Liver (tissue), 9 donors: ENCODE measurements around the gene FAM227B. TPM values are rescaled to one million over a fixed set of nuclear protein-coding genes. Genes with fewer than 3 reads are reported as not detected.

ENCODE experiments used
- DNase-seq: peaks from one replicate; pipeline ENCODE4 v3.0.0-alpha.2; 2017; ENCODE audit warnings: low spot score
- H3K27ac ChIP-seq, 2 donors: one replicate each; pipeline ENCODE4 v1.7.0; 2013; ENCODE audit warnings: inconsistent platforms in 2 of 2, low read length in 2 of 2, control low read depth in 1 of 2, low read depth in 1 of 2, mild to moderate bottlenecking in 1 of 2
- H3K27me3 ChIP-seq, 4 donors: one replicate each; pipeline versions ENCODE4 v1.6.1 to v1.7.0; 2013; ENCODE audit warnings: low read length in 3 of 4, inconsistent platforms in 1 of 4, mild to moderate bottlenecking in 1 of 4, moderate library complexity in 1 of 4; ENCODE audit not compliant: control insufficient read depth in 4 of 4, insufficient read depth in 4 of 4
- H3K36me3 ChIP-seq, 4 donors: one replicate each; pipeline versions ENCODE4 v1.6.1 to v1.7.0; 2013; ENCODE audit warnings: low read length in 3 of 4, mild to moderate bottlenecking in 3 of 4, low read depth in 1 of 4, moderate library complexity in 1 of 4; ENCODE audit not compliant: control insufficient read depth in 4 of 4, insufficient read depth in 3 of 4
- H3K4me1 ChIP-seq, 4 donors: one replicate each; pipeline versions ENCODE4 v1.6.1 to v1.7.0; 2013; ENCODE audit warnings: low read length in 3 of 4, mild to moderate bottlenecking in 3 of 4, moderate library complexity in 1 of 4; ENCODE audit not compliant: control insufficient read depth in 4 of 4, insufficient read depth in 4 of 4
- H3K4me3 ChIP-seq, 3 donors: one replicate each; pipeline versions ENCODE4 v1.6.1 to v1.7.0; 2013; ENCODE audit warnings: low read length in 3 of 3, control low read depth in 1 of 3, low read depth in 1 of 3, mild to moderate bottlenecking in 1 of 3
- H3K9ac ChIP-seq, 2 donors: one replicate each; pipeline ENCODE4 v1.7.0; 2013; ENCODE audit warnings: low read length in 2 of 2, mild to moderate bottlenecking in 2 of 2, moderate library complexity in 2 of 2, control low read depth in 1 of 2, low read depth in 1 of 2
- H3K9me3 ChIP-seq, 4 donors: one replicate each; pipeline versions ENCODE4 v1.6.1 to v1.7.0; 2013; ENCODE audit warnings: low read length in 3 of 4; ENCODE audit not compliant: control insufficient read depth in 4 of 4
- FOXA1 ChIP-seq: IDR thresholded peaks from 2 replicates; pipeline ENCODE4 v1.6.1; 2016; ENCODE audit warnings: antibody characterized with exemption
- FOXA2 ChIP-seq: IDR thresholded peaks from 2 replicates; pipeline ENCODE4 v1.6.1; 2016; ENCODE audit warnings: antibody characterized with exemption
- HNF4A ChIP-seq, 2 donors: conservative IDR thresholded peaks; 2 replicates each; pipeline ENCODE4 v1.6.1; 2016; ENCODE audit warnings: antibody characterized with exemption in 2 of 2, mild to moderate bottlenecking in 2 of 2
- JUND ChIP-seq, 2 donors: IDR thresholded peaks; 2 replicates each; pipeline ENCODE4 v1.6.1; 2016; ENCODE audit warnings: antibody characterized with exemption in 2 of 2
- NR2F2 ChIP-seq: IDR thresholded peaks from 2 replicates; pipeline ENCODE4 v1.6.1; 2016; ENCODE audit warnings: antibody characterized with exemption
- RAD21 ChIP-seq, 2 donors: IDR thresholded peaks; 2 replicates each; pipeline ENCODE4 v1.6.1; 2016; ENCODE audit warnings: antibody characterized with exemption in 2 of 2, mild to moderate bottlenecking in 2 of 2
- REST ChIP-seq: IDR thresholded peaks from 2 replicates; pipeline ENCODE4 v1.6.1; 2016; ENCODE audit warnings: antibody characterized with exemption, mild to moderate bottlenecking
- RXRA ChIP-seq, 2 donors: IDR thresholded peaks; 2 replicates each; pipeline ENCODE4 v1.6.1; 2017 to 2018; ENCODE audit warnings: antibody characterized with exemption in 2 of 2, mild to moderate bottlenecking in 1 of 2
- SP1 ChIP-seq: IDR thresholded peaks from 2 replicates; pipeline ENCODE4 v1.6.1; 2018; ENCODE audit warnings: antibody characterized with exemption, mild to moderate bottlenecking
- YY1 ChIP-seq: IDR thresholded peaks from 2 replicates; pipeline ENCODE4 v1.6.1; 2016; ENCODE audit warnings: antibody characterized with exemption, mild to moderate bottlenecking
- WGBS: extraction: QIAGEN DNeasy Blood & Tissue Kit; methylation state at CpG from one replicate; pipeline ENCODE4 v1.1.7; 2013; 5-methylcytosine and 5-hydroxymethylcytosine counted together
- polyA plus RNA-seq, 2 donors: library from polyadenylated mRNA; stranded (reverse) in 1 of 2; unstranded in 1 of 2; fragments of 200-250 nt in 1 of 2; fragments of >200 nt in 1 of 2; fragmentation: Nextera tagmentation in 1 of 2; extraction: Ambion mirVana in 1 of 2; gene quantifications; one replicate each; pipeline versions ENCODE4 v1.2.1 to v1.2.3, GENCODE V29; 2013 to 2015
- total RNA-seq, 2 donors: library from RNA; depleted of rRNA; stranded (reverse); fragments of >200 nt; gene quantifications; one replicate each; pipeline ENCODE4 v1.2.3, GENCODE V29; 2014
- TF ChIP-seq, protein P1 (sequence below): IDR thresholded peaks from 2 replicates; pipeline ENCODE4 v1.6.1; 2016; ENCODE audit warnings: antibody characterized with exemption
- TF ChIP-seq, protein P2 (sequence below): IDR thresholded peaks from 2 replicates; pipeline ENCODE4 v1.6.1; 2016; ENCODE audit warnings: antibody characterized with exemption
- TF ChIP-seq, protein P3 (sequence below): IDR thresholded peaks from 2 replicates; pipeline ENCODE4 v1.6.1; 2016; ENCODE audit warnings: antibody characterized with exemption
- TF ChIP-seq, protein P4 (sequence below): fragments of 150-350 bp; IDR thresholded peaks from 2 replicates; pipeline ENCODE4 v1.5.1; 2017; ENCODE audit warnings: improper control_type of control experiment, low read depth, low read length; ENCODE audit not compliant: missing input control
- donor health status: healthy.
- donor health status: healthy.
- donor health status: healthy.
- donor health status: healthy.
- donor health status: healthy.

FAM227B gene
- total and polyA plus RNA-seq, 4 donors = 1.3 to 5.1 (median 3.8) TPM

- Histone ChIP-seq H3K4me3 (no peak overlapping the region), H3K9ac (no peak overlapping the region), H3K4me1 (peaks cover 0 to 7% (median 2%) of the 10 kb centered on the region in 4 donors), H3K36me3 (no peaks in the 10 kb centered on the region), H3K27me3 (no peaks in the 10 kb centered on the region), H3K27ac (no peak overlapping the region), H3K9me3 (peaks cover 5 to 19% (median 12%) of the 10 kb centered on the region in 4 donors)
- TF ChIP-seq RAD21 (IDR thresholded peaks at IDR 0.05) (no peak), JUND (IDR thresholded peaks at IDR 0.05) (no peak), NR2F2 (no peak)
- TF ChIP-seq, protein P1, sequence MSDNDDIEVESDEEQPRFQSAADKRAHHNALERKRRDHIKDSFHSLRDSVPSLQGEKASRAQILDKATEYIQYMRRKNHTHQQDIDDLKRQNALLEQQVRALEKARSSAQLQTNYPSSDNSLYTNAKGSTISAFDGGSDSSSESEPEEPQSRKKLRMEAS = no peak
- 96% methylated on average over 1 of the region's 1 CpG for WGBS
- no peak for DNase-seq
Measured at GRCh38 chr15:49649987-49650386, 29.4 kb upstream of the FAM227B start.

- Histone ChIP-seq H3K27ac (no peak overlapping the region), H3K36me3 (no peaks in the 10 kb centered on the region), H3K4me3 (no peak overlapping the region), H3K4me1 (peaks cover 0 to 10% (median 5%) of the 10 kb centered on the region in 4 donors), H3K9me3 (peaks cover 0 to under 1% (median 0%) of the 10 kb centered on the region in 4 donors), H3K27me3 (no peaks in the 10 kb centered on the region), H3K9ac (no peak overlapping the region)
- WGBS = 99% methylated on average over 2 of the region's 2 CpGs
- no peak for DNase-seq
- TF ChIP-seq, protein P2, sequence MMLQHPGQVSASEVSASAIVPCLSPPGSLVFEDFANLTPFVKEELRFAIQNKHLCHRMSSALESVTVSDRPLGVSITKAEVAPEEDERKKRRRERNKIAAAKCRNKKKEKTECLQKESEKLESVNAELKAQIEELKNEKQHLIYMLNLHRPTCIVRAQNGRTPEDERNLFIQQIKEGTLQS = no peak
- no peak for TF ChIP-seq SP1
- TF ChIP-seq, protein P1 = no peak
- TF ChIP-seq HNF4A (conservative IDR thresholded peaks at IDR 0.05) = no peak
- TF ChIP-seq FOXA2 = no peak
- TF ChIP-seq, protein P3, sequence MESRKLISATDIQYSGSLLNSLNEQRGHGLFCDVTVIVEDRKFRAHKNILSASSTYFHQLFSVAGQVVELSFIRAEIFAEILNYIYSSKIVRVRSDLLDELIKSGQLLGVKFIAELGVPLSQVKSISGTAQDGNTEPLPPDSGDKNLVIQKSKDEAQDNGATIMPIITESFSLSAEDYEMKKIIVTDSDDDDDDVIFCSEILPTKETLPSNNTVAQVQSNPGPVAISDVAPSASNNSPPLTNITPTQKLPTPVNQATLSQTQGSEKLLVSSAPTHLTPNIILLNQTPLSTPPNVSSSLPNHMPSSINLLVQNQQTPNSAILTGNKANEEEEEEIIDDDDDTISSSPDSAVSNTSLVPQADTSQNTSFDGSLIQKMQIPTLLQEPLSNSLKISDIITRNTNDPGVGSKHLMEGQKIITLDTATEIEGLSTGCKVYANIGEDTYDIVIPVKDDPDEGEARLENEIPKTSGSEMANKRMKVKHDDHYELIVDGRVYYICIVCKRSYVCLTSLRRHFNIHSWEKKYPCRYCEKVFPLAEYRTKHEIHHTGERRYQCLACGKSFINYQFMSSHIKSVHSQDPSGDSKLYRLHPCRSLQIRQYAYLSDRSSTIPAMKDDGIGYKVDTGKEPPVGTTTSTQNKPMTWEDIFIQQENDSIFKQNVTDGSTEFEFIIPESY = no peak
- TF ChIP-seq RXRA (IDR thresholded peaks at IDR 0.05) = no peak
- no peak for TF ChIP-seq RAD21 (IDR thresholded peaks at IDR 0.05)
- TF ChIP-seq NR2F2 = no peak
- TF ChIP-seq, protein P4, sequence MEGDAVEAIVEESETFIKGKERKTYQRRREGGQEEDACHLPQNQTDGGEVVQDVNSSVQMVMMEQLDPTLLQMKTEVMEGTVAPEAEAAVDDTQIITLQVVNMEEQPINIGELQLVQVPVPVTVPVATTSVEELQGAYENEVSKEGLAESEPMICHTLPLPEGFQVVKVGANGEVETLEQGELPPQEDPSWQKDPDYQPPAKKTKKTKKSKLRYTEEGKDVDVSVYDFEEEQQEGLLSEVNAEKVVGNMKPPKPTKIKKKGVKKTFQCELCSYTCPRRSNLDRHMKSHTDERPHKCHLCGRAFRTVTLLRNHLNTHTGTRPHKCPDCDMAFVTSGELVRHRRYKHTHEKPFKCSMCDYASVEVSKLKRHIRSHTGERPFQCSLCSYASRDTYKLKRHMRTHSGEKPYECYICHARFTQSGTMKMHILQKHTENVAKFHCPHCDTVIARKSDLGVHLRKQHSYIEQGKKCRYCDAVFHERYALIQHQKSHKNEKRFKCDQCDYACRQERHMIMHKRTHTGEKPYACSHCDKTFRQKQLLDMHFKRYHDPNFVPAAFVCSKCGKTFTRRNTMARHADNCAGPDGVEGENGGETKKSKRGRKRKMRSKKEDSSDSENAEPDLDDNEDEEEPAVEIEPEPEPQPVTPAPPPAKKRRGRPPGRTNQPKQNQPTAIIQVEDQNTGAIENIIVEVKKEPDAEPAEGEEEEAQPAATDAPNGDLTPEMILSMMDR = no peak
- TF ChIP-seq YY1 = no peak
- TF ChIP-seq FOXA1 = no peak
- TF ChIP-seq REST = no peak
Measured at GRCh38 chr15:49646891-49647290, 26.3 kb upstream of the FAM227B start.
